T-helper 2 cell treated with Interferon-gamma antibody and Interleukin-4, amounts not matched to agents 100 ng/mL and 5 ng/mL, for 36 hours (primary cell): ENCODE measurements around the gene CHCHD5. TPM values are rescaled to one million over a fixed set of nuclear protein-coding genes. Genes with fewer than 3 reads are reported as not detected.
"Not testable (repeated sequence)": the region's sequence is repeated elsewhere in the genome, so short reads cannot be mapped to it uniquely, and the experiment has no call there.

Experiments
- intact Hi-C: fragments of 100-400 bp; cut with micrococcal nuclease; formaldehyde crosslinking; loops from one replicate; pipeline ENCODE4 v1.15.1; 2023
- total RNA-seq: library from RNA; stranded (reverse); gene quantifications from 2 replicates; pipeline ENCODE4 v1.2.3, GENCODE V29; 2022

Gene CHCHD5
- total RNA-seq, 1 donor from 2014 or later: 36.0 TPM

DNA sequence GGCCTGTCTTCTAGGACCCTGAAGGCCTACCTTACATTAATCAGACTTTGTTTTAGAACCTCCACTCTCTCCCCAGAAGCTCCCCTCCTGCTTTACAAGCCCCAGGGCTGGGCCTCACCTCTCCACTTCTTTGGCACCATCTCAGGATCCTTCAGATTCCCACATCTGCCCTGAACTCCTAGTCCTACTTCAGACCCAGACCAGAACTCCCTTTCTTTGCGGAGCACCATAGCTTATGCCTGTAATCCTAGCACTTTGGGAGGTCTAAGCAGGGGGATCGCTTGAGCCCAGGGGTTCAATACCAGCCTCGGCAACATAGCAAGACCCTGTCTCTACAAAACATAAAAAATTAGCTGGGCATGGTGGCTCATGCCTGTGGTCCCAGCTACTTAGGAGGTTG is 991 bp downstream of the CHCHD5 start:
- intact Hi-C loops: loop anchor here (2.0 kb wide), 1 partner anchor 39 kb away; no protein-coding TSS in a partner anchor

DNA sequence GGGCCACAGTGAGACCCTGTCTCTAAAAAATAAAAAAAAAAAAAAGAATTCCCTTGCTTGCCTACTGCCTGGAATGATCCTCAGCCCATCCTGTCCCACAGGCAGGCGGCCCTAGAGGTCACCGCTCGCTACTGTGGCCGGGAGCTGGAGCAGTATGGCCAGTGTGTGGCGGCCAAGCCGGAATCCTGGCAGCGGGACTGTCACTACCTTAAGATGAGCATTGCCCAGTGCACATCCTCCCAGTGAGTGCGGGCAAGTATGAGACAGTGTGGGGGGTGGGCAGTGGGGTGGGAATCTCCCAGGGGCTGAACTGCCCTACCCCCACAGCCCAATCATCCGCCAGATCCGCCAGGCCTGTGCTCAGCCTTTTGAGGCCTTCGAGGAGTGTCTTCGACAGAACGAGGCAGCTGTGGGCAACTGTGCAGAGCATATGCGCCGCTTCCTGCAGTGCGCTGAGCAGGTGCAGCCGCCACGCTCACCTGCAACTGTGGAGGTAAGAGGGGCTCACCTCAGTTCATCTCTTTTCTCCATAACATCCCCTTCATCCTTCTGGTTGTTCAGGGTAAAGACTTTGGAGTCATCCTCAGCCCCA is 1.6 kb downstream of the CHCHD5 start:
- intact Hi-C loops: loop anchor here (2.0 kb wide), 1 partner anchor 39 kb away; no protein-coding TSS in a partner anchor

GRCh38 chr2:112588611-112589045 is 4.2 kb downstream of the CHCHD5 start:
- intact Hi-C loops: no loop called here

DNA sequence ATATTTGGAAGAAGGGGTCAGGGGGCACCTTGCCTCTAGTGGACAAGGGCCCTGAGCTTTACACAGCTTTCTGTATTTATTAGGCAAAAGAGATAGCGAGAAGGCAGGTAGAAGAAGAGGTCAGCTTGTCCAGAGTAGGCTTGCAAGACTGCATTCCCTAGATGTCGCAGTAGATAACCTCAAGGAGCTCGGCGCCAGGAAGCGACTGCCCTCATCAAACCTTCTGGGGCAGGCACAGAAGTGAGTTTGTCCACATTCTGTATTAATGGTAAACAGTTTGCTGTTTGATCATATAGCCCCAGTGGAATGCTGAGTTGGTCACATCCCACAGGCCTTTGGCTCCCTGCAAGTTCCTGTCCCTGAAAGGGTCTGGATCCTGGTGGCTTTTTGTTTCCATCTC is 7.0 kb downstream of the CHCHD5 start:
- intact Hi-C loops: no loop called here

- intact Hi-C loops: no loop called here
Observed at GRCh38 chr2:112593736-112594135, 9.3 kb downstream of the CHCHD5 start.

DNA sequence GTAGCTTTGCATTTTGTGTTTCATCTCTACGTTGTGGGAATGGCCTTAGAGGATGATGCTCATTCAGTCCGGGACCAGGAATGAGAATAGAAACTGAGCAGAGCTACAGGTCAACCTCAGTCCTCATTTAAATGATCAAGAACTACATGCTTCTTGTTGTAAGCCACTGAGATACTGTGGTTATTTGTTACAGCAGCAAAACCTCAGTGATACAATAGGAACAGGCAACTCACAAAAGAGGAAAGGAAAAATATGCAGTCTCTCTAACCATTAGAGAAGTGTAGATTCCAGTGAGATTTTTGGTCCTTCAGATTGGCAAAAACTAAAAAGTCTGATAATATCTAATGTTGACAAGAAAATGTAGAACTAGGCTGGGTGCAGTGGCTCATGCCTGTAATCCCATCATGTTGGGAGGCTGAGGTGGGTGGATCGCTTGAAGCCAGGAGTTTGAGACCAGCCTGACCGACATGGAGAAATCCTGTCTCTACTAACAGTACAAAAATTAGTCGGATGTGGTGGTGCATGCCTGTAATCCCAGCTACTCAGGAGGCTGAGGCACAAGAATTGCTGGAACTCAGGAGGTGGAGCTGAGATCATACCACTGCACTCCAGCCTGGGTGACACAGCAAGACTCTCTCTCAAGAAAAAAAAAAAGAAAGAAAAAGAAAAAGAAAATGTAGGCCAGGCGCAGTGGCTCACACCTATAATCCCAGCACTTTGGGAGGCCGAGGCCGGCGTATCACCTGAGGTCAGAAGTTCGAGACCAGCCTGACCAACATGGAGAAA is 13.3 kb downstream of the CHCHD5 start:
- intact Hi-C loops: no loop called here

GRCh38 chr2:112600634-112601033 is 16.2 kb downstream of the CHCHD5 start:
- intact Hi-C loops: loop anchor here (1.0 to 5.0 kb wide), 4 partner anchors 24 to 342 kb away; no protein-coding TSS in a partner anchor

DNA sequence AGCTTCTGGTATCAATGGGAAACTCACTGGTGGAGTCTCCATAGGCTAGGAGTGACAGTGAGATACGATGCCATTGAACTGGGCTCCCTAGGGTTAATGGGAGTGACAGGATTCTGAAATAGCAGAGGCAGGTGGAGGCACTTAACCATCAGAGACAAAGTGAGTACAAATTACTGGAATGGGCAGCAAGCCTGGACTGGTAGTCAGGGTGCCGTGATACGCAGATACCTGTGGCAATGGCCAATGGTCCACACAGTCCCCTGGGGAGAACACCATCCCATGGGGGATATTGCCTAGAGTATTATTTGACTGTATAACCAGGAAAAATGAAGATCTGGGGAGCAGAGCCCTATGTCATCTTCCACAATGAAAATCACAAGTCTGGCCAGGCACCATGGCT is 17.3 kb downstream of the CHCHD5 start:
- intact Hi-C loops: loop anchor here (5.0 kb wide), 1 partner anchor 341 kb away; no protein-coding TSS in a partner anchor

DNA sequence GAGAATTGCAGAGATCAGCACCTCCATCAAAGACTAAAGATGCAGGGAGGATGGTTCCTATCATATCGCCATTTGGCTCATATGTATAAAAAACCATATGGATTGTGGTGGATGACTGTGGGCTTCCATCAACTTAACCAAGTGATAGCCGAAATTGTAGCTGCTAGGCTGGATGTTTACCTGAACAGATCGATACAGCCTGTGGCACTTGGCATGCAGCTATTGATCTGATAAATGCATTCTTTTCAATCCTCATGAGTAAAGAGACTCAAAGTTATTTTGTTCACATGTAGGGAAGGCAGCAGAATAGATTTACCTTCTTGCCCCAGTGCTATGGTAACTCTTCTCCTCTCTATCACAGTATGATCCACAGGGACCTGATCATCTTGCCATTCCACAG is 18.5 kb downstream of the CHCHD5 start:
- intact Hi-C loops: loop anchor here (5.0 kb wide), 1 partner anchor 339 kb away; no protein-coding TSS in a partner anchor

DNA sequence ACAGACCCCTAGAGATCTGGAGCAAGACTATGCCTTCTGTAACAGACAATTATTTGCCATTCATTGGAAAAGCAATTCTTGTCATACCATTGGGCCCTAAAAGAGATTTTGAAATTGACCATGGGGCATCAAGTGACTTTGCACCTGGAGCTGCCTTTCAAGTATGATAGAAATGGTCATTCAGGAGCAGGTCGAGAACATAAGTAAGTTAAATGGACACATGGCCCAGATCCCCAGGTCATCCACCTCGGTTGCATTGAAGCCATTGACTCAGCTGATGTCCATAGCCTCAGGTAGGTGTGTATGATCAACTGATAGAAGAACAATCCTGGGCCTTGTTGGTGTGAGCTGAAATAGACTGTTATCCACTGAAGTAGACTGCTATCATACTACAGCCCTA is 19.3 kb downstream of the CHCHD5 start:
- intact Hi-C loops: loop anchor here (5.0 kb wide), 1 partner anchor 339 kb away; no protein-coding TSS in a partner anchor

DNA sequence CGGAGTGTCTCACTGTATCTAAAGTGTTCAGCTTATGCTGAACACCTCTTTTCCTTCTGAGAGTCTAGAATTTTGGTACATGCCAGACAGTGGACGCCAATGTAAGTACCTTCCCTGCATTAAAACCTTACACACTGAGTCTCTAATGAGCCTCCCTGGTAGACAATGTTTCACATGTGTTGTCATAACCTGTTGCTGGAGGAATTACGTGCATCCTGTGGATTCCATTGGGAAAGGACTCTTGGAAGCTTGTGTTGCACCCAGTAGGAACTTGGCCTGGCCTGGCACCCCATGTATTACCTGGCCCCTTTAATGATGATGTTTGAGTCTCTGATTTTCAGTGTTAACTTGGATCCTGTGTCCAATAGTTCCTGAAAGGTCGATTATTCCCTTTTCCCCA is 20.5 kb downstream of the CHCHD5 start:
- intact Hi-C loops: loop anchor here (5.0 kb wide), 1 partner anchor 337 kb away; no protein-coding TSS in a partner anchor

DNA sequence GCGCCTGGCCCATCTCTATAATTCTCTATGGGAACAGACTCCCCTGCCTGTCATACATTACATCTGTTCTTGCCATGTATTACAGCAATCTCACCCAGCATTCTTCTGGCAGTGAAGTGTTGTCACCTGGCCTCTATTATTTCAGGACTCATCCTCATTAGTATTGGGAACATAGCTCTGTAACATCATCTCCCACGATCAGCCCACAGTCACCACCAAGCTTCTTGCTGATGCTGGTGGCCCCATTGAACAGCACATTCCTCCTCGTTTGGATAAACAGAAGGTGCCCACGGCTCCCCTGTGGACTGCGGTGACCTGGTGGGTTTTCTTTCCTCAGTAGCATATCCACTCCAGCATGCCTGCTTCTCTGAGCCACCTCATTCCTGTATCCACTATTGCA is 21.5 kb downstream of the CHCHD5 start:
- intact Hi-C loops: no loop called here

GRCh38 chr2:112606547-112606946 is 22.1 kb downstream of the CHCHD5 start:
- intact Hi-C loops: no loop called here

DNA sequence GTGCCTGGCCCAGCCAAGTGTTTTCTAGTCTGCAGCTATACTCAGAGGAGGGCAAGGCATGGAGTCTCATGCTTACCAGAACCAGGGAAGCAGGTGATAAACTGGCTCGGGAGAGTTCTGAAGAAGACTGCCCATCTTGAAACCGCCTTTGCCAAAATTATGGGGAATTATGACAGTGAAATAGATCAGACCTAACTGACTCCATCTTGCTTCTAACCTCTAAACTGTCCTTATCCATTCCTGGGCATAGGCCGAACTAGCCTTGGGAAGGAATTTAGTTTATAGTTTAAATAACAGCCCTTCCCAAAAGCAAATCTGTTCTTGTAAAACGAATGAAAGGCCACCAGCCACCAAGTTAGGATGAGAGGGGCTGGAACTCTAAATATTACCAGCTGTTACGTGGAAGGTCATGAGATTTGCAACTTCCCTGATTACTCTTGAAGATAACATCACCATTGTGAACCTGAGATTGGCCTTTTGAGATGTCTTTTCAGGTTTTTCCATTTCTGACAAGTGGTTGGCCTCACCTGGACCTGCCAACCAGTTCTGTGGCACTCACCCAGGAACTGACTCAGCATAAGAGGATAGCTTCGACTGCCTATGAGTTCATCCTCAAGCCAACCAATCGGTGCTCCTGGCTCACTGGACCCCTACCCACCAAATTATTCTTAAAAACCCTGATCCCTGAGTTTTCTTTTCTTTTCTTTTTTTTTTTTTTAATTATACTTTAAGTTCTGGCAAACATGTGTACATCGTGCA is 23.4 kb downstream of the CHCHD5 start:
- intact Hi-C loops: no loop called here

GRCh38 chr2:112609320-112609719 is 24.9 kb downstream of the CHCHD5 start:
- intact Hi-C loops: not testable (repeated sequence)

DNA sequence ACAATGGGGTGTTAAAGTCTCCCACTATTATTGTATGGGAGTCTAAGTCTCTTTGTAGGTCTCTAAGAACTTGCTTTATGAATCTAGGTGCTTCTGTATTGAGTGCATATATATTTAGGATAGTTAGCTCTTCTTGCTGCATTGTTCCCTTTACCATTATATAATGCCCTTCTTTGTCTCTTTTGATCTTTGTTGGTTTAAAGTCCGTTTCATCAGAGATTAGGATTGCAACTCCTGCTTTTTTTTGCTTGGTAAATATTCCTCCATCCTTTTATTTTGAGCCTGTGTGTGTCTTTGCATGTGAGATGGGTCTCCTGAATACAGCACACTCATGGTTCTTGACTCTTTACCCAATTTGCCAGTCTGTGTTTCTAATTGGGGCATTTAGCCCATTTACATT is 27.9 kb downstream of the CHCHD5 start:
- intact Hi-C loops: not testable (repeated sequence)

- intact Hi-C loops: no loop called here
Observed at GRCh38 chr2:112614201-112614840, 29.9 kb downstream of the CHCHD5 start.

GRCh38 chr2:112615051-112615450 is 30.6 kb downstream of the CHCHD5 start:
- intact Hi-C loops: no loop called here

GRCh38 chr2:112615798-112616197 is 31.4 kb downstream of the CHCHD5 start:
- intact Hi-C loops: not testable (repeated sequence)

- intact Hi-C loops: no loop called here
Observed at GRCh38 chr2:112618383-112618782, 34.0 kb downstream of the CHCHD5 start.
